K562 (cell line): Measurements from ENCODE around the gene SLC7A11. TPM values are rescaled to one million over a fixed set of nuclear protein-coding genes. Genes with fewer than 3 reads are reported as not detected.
A peak's percentile ranks its signal among the peaks of the same experiment; 100 is the strongest.

Experiments
- ARID2 ChIP-seq: fragments of 450-650 bp; IDR thresholded peaks from 2 replicates; pipeline ENCODE4 v1.6.1; 2017; ENCODE audit warnings: antibody characterized with exemption, mild to moderate bottlenecking
- BRCA1 ChIP-seq, 2 experiments: fragments of 450-650 bp in 1 of 2; sonication (generic) in 1 of 2; formaldehyde crosslinking in 1 of 2; IDR thresholded peaks; 2 replicates each; pipeline versions ENCODE4 v1.5.0 to v1.6.1; 2017 to 2020; ENCODE audit warnings: mild to moderate bottlenecking in 1 of 2, missing genetic modification reagents in 1 of 2
- CTCF ChIP-seq, 3 experiments: IDR thresholded peaks in 2 of 3; conservative IDR thresholded peaks in 1 of 3; 2 replicates each; pipeline ENCODE4 v1.5.1; 2011 to 2012; ENCODE audit warnings: low read length in 3 of 3, mild to moderate bottlenecking in 3 of 3, control low read depth in 2 of 3, improper control_type of control experiment in 1 of 3, inconsistent platforms in 1 of 3, low read depth in 1 of 3, mixed read lengths in 1 of 3, moderate library complexity in 1 of 3; ENCODE audit not compliant: insufficient read depth in 2 of 3
- CXXC5 ChIP-seq: fragments of 250-450 bp; sonication (Bioruptor Pico); IDR thresholded peaks from 2 replicates; pipeline ENCODE4 v1.8.0; 2022; ENCODE audit warnings: inconsistent platforms, mild to moderate bottlenecking, moderate library complexity
- DLX4 ChIP-seq: fragments of 250-450 bp; sonication (Bioruptor Pico); IDR thresholded peaks from 2 replicates; pipeline ENCODE4 v1.6.1; 2021; ENCODE audit warnings: mild to moderate bottlenecking
- DNMT1 ChIP-seq: fragments of 450-650 bp; IDR thresholded peaks from 2 replicates; pipeline ENCODE4 v1.6.1; 2016; ENCODE audit warnings: antibody characterized with exemption, mild to moderate bottlenecking
- E2F3 ChIP-seq: fragments of 250-450 bp; sonication (Bioruptor Pico); IDR thresholded peaks from 2 replicates; pipeline ENCODE4 v1.4.0; 2020; ENCODE audit warnings: mild to moderate bottlenecking
- L3MBTL2 ChIP-seq: fragments of 450-650 bp; IDR thresholded peaks from 2 replicates; pipeline ENCODE4 v1.6.1; 2016; ENCODE audit warnings: mild to moderate bottlenecking, moderate library complexity
- MNT ChIP-seq, 2 experiments: fragments of 450-650 bp; conservative IDR thresholded peaks; 2 replicates each; pipeline ENCODE4 v1.6.1; 2017; ENCODE audit warnings: mild to moderate bottlenecking in 2 of 2, moderate library complexity in 2 of 2
- POLR2A ChIP-seq: fragments of 450-650 bp; conservative IDR thresholded peaks from 2 replicates; pipeline ENCODE4 v1.6.1; 2016
- POLR3A ChIP-seq: IDR thresholded peaks from 2 replicates; pipeline ENCODE4 v1.6.1; 2011; ENCODE audit warnings: borderline replicate concordance, mild to moderate bottlenecking, moderate library complexity; ENCODE audit not compliant: insufficient read length, insufficient read depth; ENCODE audit errors: extremely low read depth
- SLC30A9 ChIP-seq: fragments of 250-450 bp; sonication (Bioruptor Pico); IDR thresholded peaks from 2 replicates; pipeline ENCODE4 v1.8.0; 2022; ENCODE audit warnings: mild to moderate bottlenecking, moderate library complexity
- TFAM ChIP-seq: fragments of 250-450 bp; sonication (Bioruptor Pico); conservative IDR thresholded peaks from 2 replicates; pipeline ENCODE4 v1.5.0; 2021; ENCODE audit warnings: mild to moderate bottlenecking, moderate library complexity
- XRCC3 ChIP-seq: fragments of 450-650 bp; IDR thresholded peaks from 2 replicates; pipeline ENCODE4 v1.6.1; 2017; ENCODE audit warnings: mild to moderate bottlenecking, moderate library complexity
- ZBTB34 ChIP-seq: fragments of 250-450 bp; sonication (Bioruptor Pico); IDR thresholded peaks from 2 replicates; pipeline ENCODE4 v1.8.0; 2021; ENCODE audit warnings: mild to moderate bottlenecking, moderate library complexity
- ZMIZ1 ChIP-seq, 2 experiments: fragments of 150-350 bp in 1 of 2; IDR thresholded peaks; 2 replicates each; pipeline ENCODE4 v1.6.1; 2012 to 2016; ENCODE audit warnings: low read depth in 2 of 2, low read length in 2 of 2, mild to moderate bottlenecking in 1 of 2, moderate library complexity in 1 of 2
- ZNF134 ChIP-seq: fragments of 250-450 bp; sonication (Bioruptor Pico); conservative IDR thresholded peaks from 2 replicates; pipeline ENCODE4 v1.4.0; 2020
- ZNF224 ChIP-seq: sonication (generic); formaldehyde crosslinking; IDR thresholded peaks from 2 replicates; pipeline ENCODE4 v1.8.0; 2022; ENCODE audit warnings: mild to moderate bottlenecking, missing genetic modification reagents
- ZNF785 ChIP-seq: fragments of 250-450 bp; sonication (Bioruptor Pico); IDR thresholded peaks from 2 replicates; pipeline ENCODE4 v1.4.0; 2020; ENCODE audit warnings: mild to moderate bottlenecking
- polyA plus RNA-seq, 8 experiments: library from polyadenylated mRNA; depleted of rRNA in 4 of 8; stranded (reverse) in 5 of 8; unstranded in 3 of 8; fragments of >200 nt; fragmentation: Nextera tagmentation in 2 of 8; fragmentation: Illumina TruSeq in 1 of 8; extraction: Ambion mirVana in 2 of 8; extraction: Trizol in 1 of 8; gene quantifications; 2 replicates each; pipeline versions ENCODE4 v1.2.1 to v1.2.3, GENCODE V29; 2011 to 2014; ENCODE audit warnings: inconsistent platforms in 1 of 8, missing spikeins in 1 of 8
- total RNA-seq, 7 experiments: library from RNA; depleted of rRNA in 6 of 7; stranded (reverse); fragments of >200 nt in 6 of 7; fragmentation: Illumina TruSeq in 2 of 7; extraction: Trizol in 2 of 7; gene quantifications; 2 replicates each; pipeline versions ENCODE4 v1.2.1 to v1.2.3, GENCODE V29; 2011 to 2021; ENCODE audit warnings: low replicate concordance in 1 of 7

The SLC7A11 gene
- total and polyA plus RNA-seq, 9 of the 15 experiments (the other 6 are each of a cell fraction or from before 2014, with no cell fraction given): 4.5 to 26.1 (median 13.5) TPM

- TF ChIP-seq DLX4: no peak; the same call in 1 of the 2 replicates
- no peak for TF ChIP-seq ZNF224 (CRISPR knock-in tag)
- TF ChIP-seq POLR2A: peak; percentile 97
- TF ChIP-seq POLR3A: no peak
- TF ChIP-seq CTCF (IDR thresholded peaks at IDR 0.05 in 2 of 3, conservative IDR thresholded peaks at IDR 0.05 in 1 of 3; ENCODE audit: insufficient read depth in 2 of 3, low read depth in 1 of 3, low read length in 3 of 3): peak in 1 of 3 experiments; percentile 6; a peak in 1 of 6 replicates
- no peak for TF ChIP-seq SLC30A9 (CRISPR knock-in tag)
- TF ChIP-seq TFAM: no peak
- no peak for TF ChIP-seq XRCC3
- no peak; a peak in 1 of 4 replicates for TF ChIP-seq ZMIZ1 (IDR thresholded peaks at IDR 0.05; ENCODE audit: low read depth in 2 of 2, low read length in 2 of 2)
- TF ChIP-seq DNMT1: no peak
- peak; percentile 59; the same call in 1 of the 2 replicates for TF ChIP-seq L3MBTL2
- no peak for TF ChIP-seq BRCA1 (IDR thresholded peaks at IDR 0.05)
- no peak for TF ChIP-seq BRCA1 (CRISPR knock-in tag; IDR thresholded peaks at IDR 0.05)
- TF ChIP-seq ZNF134 (CRISPR knock-in tag): 0 out of 2 replicates have a peak, but pooled peaks have one; percentile 9
- TF ChIP-seq ZNF785 (CRISPR knock-in tag): no peak
- TF ChIP-seq MNT (conservative IDR thresholded peaks at IDR 0.05): peak; percentile 84 to 91
- TF ChIP-seq CXXC5 (CRISPR knock-in tag): 0 out of 2 replicates have a peak, but pooled peaks have one; percentile 36
- no peak for TF ChIP-seq ZBTB34 (CRISPR knock-in tag)
- no peak for TF ChIP-seq E2F3 (CRISPR knock-in tag)
- TF ChIP-seq ARID2: 0 out of 2 replicates have a peak, but pooled peaks have one; percentile 24
Measured at GRCh38 chr4:138242076-138242833, at the start of gene SLC7A11 (continued).
